HCT116 (cell line): ENCODE data around the gene BAHD1. TPM values are rescaled to one million over a fixed set of nuclear protein-coding genes. Genes with fewer than 3 reads are reported as not detected.

Experiments used
- ATAC-seq: fragments of 200-7000 bp; cut with Tn5 transposase; 2 replicates; pipeline ENCODE4 v1.9.1; 2020; ENCODE audit warnings: mild to moderate bottlenecking, moderate library complexity
- BruUV-seq: library from RNA; stranded (reverse); fragments of 400-500 nt; replicated peaks from 2 replicates; lab custom pipeline; 2021; lab: Mats Ljungman, UMichigan
- CTCF ChIA-PET: fragments of 300-600 bp; sonication (Branson Sonifier 250); formaldehyde crosslinking; loops from one replicate; lab custom pipeline; 2021; ENCODE audit warnings: antibody characterized with exemption; lab: Charles Lee
- POLR2A ChIA-PET: fragments of 300-600, 350-600 bp; sonication (Branson Sonifier 250); formaldehyde crosslinking; loops from one replicate; lab custom pipeline; 2021; ENCODE audit warnings: antibody characterized with exemption; lab: Charles Lee
- RAD21 ChIA-PET, 2 experiments: fragments of 300-600 bp; sonication (Branson Sonifier 250); formaldehyde crosslinking; loops; one replicate each; lab custom pipeline; 2023; ENCODE audit warnings: low total read pairs in 2 of 2; ENCODE audit not compliant: uncharacterized antibody in 2 of 2, unreplicated experiment in 2 of 2, low non-redundant PET in 1 of 2; lab: Charles Lee
- DNase-seq: peaks from one replicate; pipeline ENCODE4 v3.0.0-alpha.2; 2010; ENCODE audit warnings: low read depth, low spot score
- H2AFZ ChIP-seq: fragments of 200-600 bp; shearing (Covaris generic), sonication (generic); 2 replicates; pipeline ENCODE4 v1.6.1; 2017; ENCODE audit warnings: low read depth, mixed run types, mixed read lengths, antibody characterized with exemption, low read length; ENCODE audit not compliant: poor library complexity, severe bottlenecking
- H3K27ac ChIP-seq: 2 replicates; pipeline ENCODE4 v1.5.1; 2012; ENCODE audit warnings: low read depth, low read length
- H3K27me3 ChIP-seq: fragments of 200-600 bp; sonication (generic); 2 replicates; pipeline ENCODE4 v1.6.1; 2016; ENCODE audit warnings: mixed run types, low read length, mixed read lengths; ENCODE audit not compliant: insufficient read depth
- H3K36me3 ChIP-seq, 2 experiments: fragments of 200-500 bp in 1 of 2; fragments of 200-600 bp in 1 of 2; sonication (Bioruptor generic) in 1 of 2; sonication (generic) in 1 of 2; 2 replicates each; pipeline versions ENCODE4 v1.5.1 to v1.6.1; 2014 to 2016; ENCODE audit warnings: low read length in 2 of 2, inconsistent platforms in 1 of 2, mixed read lengths in 1 of 2, mixed run types in 1 of 2; ENCODE audit not compliant: insufficient read depth in 2 of 2, control insufficient read depth in 1 of 2
- H3K4me1 ChIP-seq, 2 experiments: fragments of 200-600 bp in 1 of 2; sonication (generic) in 1 of 2; 2 replicates each; pipeline versions ENCODE4 v1.5.1 to v1.6.1; 2012 to 2017; ENCODE audit warnings: low read length in 2 of 2, inconsistent platforms in 1 of 2, mild to moderate bottlenecking in 1 of 2, mixed read lengths in 1 of 2, mixed run types in 1 of 2, moderate library complexity in 1 of 2; ENCODE audit not compliant: insufficient read depth in 2 of 2, control insufficient read depth in 1 of 2
- H3K4me2 ChIP-seq: fragments of 200-600 bp; sonication (generic); 2 replicates; pipeline ENCODE4 v1.6.1; 2017; ENCODE audit warnings: mixed run types, low read length, mixed read lengths
- H3K4me3 ChIP-seq, 2 experiments: fragments of 200-600 bp in 1 of 2; sonication (generic) in 1 of 2; replicated peaks in 1 of 2; 2 replicates each; pipeline ENCODE4 v1.5.1; 2011 to 2016; ENCODE audit warnings: low read length in 2 of 2, control low read depth in 1 of 2, low read depth in 1 of 2, mild to moderate bottlenecking in 1 of 2, mixed read lengths in 1 of 2, mixed run types in 1 of 2
- H3K79me2 ChIP-seq: fragments of 200-600 bp; sonication (generic); 2 replicates; pipeline ENCODE4 v1.6.1; 2017; ENCODE audit warnings: mild to moderate bottlenecking, mixed run types, low read length, moderate library complexity, mixed read lengths; ENCODE audit not compliant: insufficient read depth
- H3K9ac ChIP-seq: fragments of 200-600 bp; sonication (generic); 2 replicates; pipeline ENCODE4 v1.6.1; 2016; ENCODE audit warnings: low read length, mixed read lengths
- H3K9me2 ChIP-seq: fragments of 200-600 bp; sonication (generic), shearing (Covaris generic); 2 replicates; pipeline ENCODE4 v1.6.1; 2017; ENCODE audit warnings: mixed run types, mild to moderate bottlenecking, moderate library complexity; ENCODE audit not compliant: insufficient read depth
- H3K9me3 ChIP-seq, 2 experiments: fragments of 200-500 bp in 1 of 2; fragments of 200-600 bp in 1 of 2; sonication (Bioruptor generic) in 1 of 2; sonication (generic) in 1 of 2; 2 replicates each; pipeline ENCODE4 v1.6.1; 2014 to 2017; ENCODE audit warnings: low read length in 2 of 2, mixed read lengths in 2 of 2, inconsistent platforms in 1 of 2, low read depth in 1 of 2, mild to moderate bottlenecking in 1 of 2, mixed run types in 1 of 2, moderate library complexity in 1 of 2; ENCODE audit not compliant: control insufficient read depth in 1 of 2, insufficient read depth in 1 of 2
- H4K20me1 ChIP-seq: fragments of 200-600 bp; sonication (generic), shearing (Covaris generic); 2 replicates; pipeline ENCODE4 v1.6.1; 2017; ENCODE audit warnings: mixed run types, mild to moderate bottlenecking, moderate library complexity; ENCODE audit not compliant: insufficient read depth
- ATF3 ChIP-seq: IDR thresholded peaks from 2 replicates; pipeline ENCODE4 v1.6.1; 2012
- CBX3 ChIP-seq: IDR thresholded peaks from 2 replicates; pipeline ENCODE4 v1.6.1; 2012; ENCODE audit warnings: low read depth
- CEBPB ChIP-seq: IDR thresholded peaks from 2 replicates; pipeline ENCODE4 v1.6.1; 2012; ENCODE audit warnings: low read depth
- EGR1 ChIP-seq: IDR thresholded peaks from 2 replicates; pipeline ENCODE4 v1.6.1; 2012; ENCODE audit warnings: low read depth
- ELF1 ChIP-seq: IDR thresholded peaks from 2 replicates; pipeline ENCODE4 v1.6.1; 2012; ENCODE audit warnings: low read depth, borderline replicate concordance
- EZH2 ChIP-seq: fragments of 200-600 bp; sonication (generic); IDR thresholded peaks from 2 replicates; pipeline ENCODE4 v1.6.1; 2017; ENCODE audit warnings: antibody characterized with exemption, mixed run types
- JUND ChIP-seq: IDR thresholded peaks from 2 replicates; pipeline ENCODE4 v1.6.1; 2012
- POLR2A ChIP-seq: IDR thresholded peaks from 2 replicates; pipeline ENCODE4 v1.7.0; 2011; ENCODE audit warnings: borderline replicate concordance; ENCODE audit not compliant: insufficient read depth, insufficient read length; ENCODE audit errors: extremely low read depth
- POLR2AphosphoS5 ChIP-seq: IDR thresholded peaks from 2 replicates; pipeline ENCODE4 v1.6.1; 2011; ENCODE audit warnings: mild to moderate bottlenecking, low read depth, low read length, moderate library complexity
- RAD21 ChIP-seq: IDR thresholded peaks from 2 replicates; pipeline ENCODE4 v1.6.1; 2012; ENCODE audit warnings: low read depth, mild to moderate bottlenecking
- REST ChIP-seq: IDR thresholded peaks from 2 replicates; pipeline ENCODE4 v1.6.1; 2012; ENCODE audit warnings: low read depth
- SIN3A ChIP-seq: IDR thresholded peaks from 2 replicates; pipeline ENCODE4 v1.6.1; 2012; ENCODE audit warnings: low read depth
- SP1 ChIP-seq: IDR thresholded peaks from 2 replicates; pipeline ENCODE4 v1.6.1; 2012; ENCODE audit warnings: low read depth
- SRF ChIP-seq: IDR thresholded peaks from 2 replicates; pipeline ENCODE4 v1.6.1; 2012; ENCODE audit warnings: low read depth
- ZFX ChIP-seq: fragments of 450-650 bp; IDR thresholded peaks from 2 replicates; pipeline ENCODE4 v1.6.1; 2017
- ZNF274 ChIP-seq: fragments of 200-500 bp; sonication (Bioruptor generic); IDR thresholded peaks from 2 replicates; pipeline ENCODE4 v1.6.1; 2014; ENCODE audit warnings: mild to moderate bottlenecking, low read depth, low read length, inconsistent platforms
- intact Hi-C: fragments of 100-400 bp; cut with micrococcal nuclease; formaldehyde crosslinking; loops from 2 replicates; pipeline ENCODE4 v1.10.0; 2022
- total RNA-seq: library from RNA; stranded (reverse); gene quantifications from one replicate; pipeline ENCODE4 v1.2.1, GENCODE V29; 2021; ENCODE audit not compliant: unreplicated experiment
- TF ChIP-seq, protein P1 (sequence below): IDR thresholded peaks from 2 replicates; pipeline ENCODE4 v1.6.1; 2011; ENCODE audit warnings: mild to moderate bottlenecking, low read length, moderate library complexity; ENCODE audit not compliant: insufficient replicate concordance; ENCODE audit errors: extremely low read depth

BAHD1 gene
- total RNA-seq, 1 experiment from 2014 or later: 25.0 TPM

DNA sequence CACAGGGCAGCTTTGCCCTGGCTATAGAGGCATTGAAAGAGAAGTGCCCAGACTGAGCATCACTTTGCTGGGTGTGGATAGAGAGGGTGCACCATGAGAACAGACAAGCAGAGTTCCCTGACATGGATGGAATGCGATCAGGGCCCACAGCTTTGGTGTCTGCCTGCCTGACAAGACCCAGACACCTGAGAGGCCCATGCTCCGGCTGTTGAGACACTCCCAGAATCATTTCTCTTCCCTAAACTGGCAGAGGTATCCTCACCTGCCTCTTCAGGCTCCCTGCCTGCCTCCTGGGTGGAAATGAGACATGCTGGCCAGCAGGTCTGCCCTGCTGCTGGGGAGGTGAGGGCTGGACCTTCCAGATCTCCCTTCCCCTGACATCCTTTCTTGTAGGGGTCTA is 19.7 kb downstream of the BAHD1 start (continued):
- TF ChIP-seq REST (no peak), EZH2 (no peak), POLR2AphosphoS5 (no peak), CEBPB (no peak), RAD21 (no peak)

- Histone ChIP-seq H3K9me3 (no peaks in the 10 kb centered on the region), H3K79me2 (peaks cover 20% of the 10 kb centered on the region), H3K9ac (no peak overlapping the region), H3K36me3 (peaks cover 9 to 10% of the 10 kb centered on the region in 2 experiments; a peak in 3 of 4 replicates), H3K9me2 (no peaks in the 10 kb centered on the region), H3K4me3 (no peak overlapping the region), H2AFZ (no peak overlapping the region), H3K27ac (no peak overlapping the region), H4K20me1 (no peaks in the 10 kb centered on the region), H3K4me1 (peaks cover 0 to under 1% of the 10 kb centered on the region in 2 experiments; a peak in 1 of 4 replicates), H3K4me2 (no peak overlapping the region), H3K27me3 (no peaks in the 10 kb centered on the region)
- no peak for ATAC-seq
- CTCF ChIA-PET: no interaction called here
- DNase-seq: no peak
- POLR2A ChIA-PET: no interaction called here
- RAD21 ChIA-PET: no interaction called here
- TF ChIP-seq SRF: no peak
- no peak for TF ChIP-seq EGR1
- no peak for TF ChIP-seq CBX3
- no peak for TF ChIP-seq JUND
- no peak for TF ChIP-seq CEBPB
- no peak for TF ChIP-seq SIN3A
- TF ChIP-seq, protein P1, sequence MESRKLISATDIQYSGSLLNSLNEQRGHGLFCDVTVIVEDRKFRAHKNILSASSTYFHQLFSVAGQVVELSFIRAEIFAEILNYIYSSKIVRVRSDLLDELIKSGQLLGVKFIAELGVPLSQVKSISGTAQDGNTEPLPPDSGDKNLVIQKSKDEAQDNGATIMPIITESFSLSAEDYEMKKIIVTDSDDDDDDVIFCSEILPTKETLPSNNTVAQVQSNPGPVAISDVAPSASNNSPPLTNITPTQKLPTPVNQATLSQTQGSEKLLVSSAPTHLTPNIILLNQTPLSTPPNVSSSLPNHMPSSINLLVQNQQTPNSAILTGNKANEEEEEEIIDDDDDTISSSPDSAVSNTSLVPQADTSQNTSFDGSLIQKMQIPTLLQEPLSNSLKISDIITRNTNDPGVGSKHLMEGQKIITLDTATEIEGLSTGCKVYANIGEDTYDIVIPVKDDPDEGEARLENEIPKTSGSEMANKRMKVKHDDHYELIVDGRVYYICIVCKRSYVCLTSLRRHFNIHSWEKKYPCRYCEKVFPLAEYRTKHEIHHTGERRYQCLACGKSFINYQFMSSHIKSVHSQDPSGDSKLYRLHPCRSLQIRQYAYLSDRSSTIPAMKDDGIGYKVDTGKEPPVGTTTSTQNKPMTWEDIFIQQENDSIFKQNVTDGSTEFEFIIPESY: no peak
- no peak for TF ChIP-seq SP1
- TF ChIP-seq ZFX: no peak
- TF ChIP-seq POLR2A: no peak
- no peak for TF ChIP-seq EZH2
- TF ChIP-seq ZNF274: no peak
- no peak for TF ChIP-seq ELF1
- no peak for TF ChIP-seq ATF3
- intact Hi-C loops: no loop called here
- no TSS peak for BruUV-seq
Measured at GRCh38 chr15:40461958-40462357, 21.2 kb downstream of the BAHD1 start.
